ENCODE data around the gene PRKN.

The PRKN gene

GRCh38 chr6:162220876-162221275, 506.7 kb downstream of the PRKN start:
- no peak for DNase-seq

- no peak for DNase-seq
Observed at GRCh38 chr6:162219266-162219665, 508.3 kb downstream of the PRKN start.

GRCh38 chr6:162217811-162218493, 509.6 kb downstream of the PRKN start:
- DNase-seq = no peak

DNA sequence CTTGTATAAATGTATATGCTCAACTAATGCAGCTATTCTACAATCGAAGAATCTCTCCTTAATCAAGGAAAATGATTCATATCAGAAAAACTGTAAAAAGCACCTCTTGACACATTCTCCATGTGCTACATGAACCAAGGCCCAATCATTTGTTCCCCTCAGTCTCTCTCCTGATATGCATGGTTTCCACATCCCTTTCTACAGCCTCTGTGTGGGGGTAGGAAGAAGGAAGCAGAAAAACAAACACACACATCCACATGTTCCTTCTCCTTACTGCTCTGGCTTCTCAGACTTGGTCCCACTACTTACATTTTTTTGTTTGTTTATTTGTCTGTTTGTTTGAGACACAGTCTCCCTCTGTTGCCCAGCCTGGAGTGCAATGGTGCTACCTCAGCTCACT, 510.5 kb downstream of the PRKN start:
- no peak for DNase-seq

DNA sequence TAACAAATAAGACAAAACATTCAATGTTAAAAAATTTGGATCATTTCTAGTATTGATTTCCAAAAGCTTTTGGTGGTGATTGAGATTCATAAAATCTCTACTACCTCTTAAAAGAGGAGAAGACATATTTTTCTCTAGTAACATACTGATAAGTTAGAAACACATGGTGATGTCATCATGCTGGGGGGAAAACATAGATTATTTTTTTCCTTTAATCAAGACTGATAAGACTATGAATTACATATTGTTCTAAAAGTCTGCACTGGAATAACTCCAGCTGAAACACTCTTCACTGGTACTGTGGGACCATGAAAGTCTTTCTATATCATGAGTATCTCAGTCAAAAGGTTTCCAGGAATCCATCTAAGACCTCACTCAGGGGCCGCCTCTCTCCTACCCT, 515.8 kb downstream of the PRKN start:
- no peak for DNase-seq

GRCh38 chr6:162211022-162211421, 516.5 kb downstream of the PRKN start:
- DNase-seq = no peak

DNA sequence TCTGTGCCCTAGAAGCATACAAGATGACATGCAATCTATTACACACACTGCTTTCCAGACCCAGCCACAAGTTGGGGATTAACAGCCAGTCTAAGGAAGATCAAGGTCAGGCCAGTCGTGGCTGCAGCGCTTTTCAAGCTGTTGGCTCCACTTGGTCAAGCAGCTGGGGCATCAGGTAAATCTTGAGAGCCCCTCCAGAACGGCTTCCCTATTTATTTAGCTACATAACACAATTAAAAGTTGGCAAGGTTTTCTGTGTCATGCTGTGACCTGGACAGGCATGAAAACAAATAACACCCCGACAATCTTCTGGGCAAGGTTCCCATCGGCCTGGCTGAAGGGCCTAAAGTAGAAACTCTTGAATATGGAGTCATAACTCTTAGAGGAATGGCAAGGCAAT, 524.3 kb downstream of the PRKN start:
- no peak for DNase-seq

- DNase-seq = no peak
Observed at GRCh38 chr6:162200945-162201690, 526.4 kb downstream of the PRKN start.

DNA sequence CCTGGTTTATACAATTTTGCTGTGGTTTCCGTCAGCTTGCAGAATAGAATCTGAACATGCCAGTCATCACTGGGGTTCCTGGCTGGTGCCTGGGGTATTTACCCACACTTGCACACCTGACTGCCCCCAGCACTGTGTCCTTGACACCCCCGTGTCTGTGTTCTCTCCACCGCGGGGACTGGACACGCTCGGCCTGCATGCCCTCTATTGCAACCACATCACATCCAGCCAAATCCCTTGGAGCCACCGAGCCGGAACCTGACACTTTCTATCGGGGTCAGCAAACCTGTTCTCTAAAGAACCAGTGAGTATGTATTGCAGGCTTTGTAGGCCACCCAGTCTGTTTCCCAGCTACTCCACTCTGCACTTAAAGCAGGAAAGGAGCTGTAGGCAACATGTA, 527.5 kb downstream of the PRKN start:
- DNase-seq = no peak

GRCh38 chr6:162198925-162199324, 528.6 kb downstream of the PRKN start:
- DNase-seq = no peak

- no peak for DNase-seq
Observed at GRCh38 chr6:162198076-162198475, 529.5 kb downstream of the PRKN start.

DNA sequence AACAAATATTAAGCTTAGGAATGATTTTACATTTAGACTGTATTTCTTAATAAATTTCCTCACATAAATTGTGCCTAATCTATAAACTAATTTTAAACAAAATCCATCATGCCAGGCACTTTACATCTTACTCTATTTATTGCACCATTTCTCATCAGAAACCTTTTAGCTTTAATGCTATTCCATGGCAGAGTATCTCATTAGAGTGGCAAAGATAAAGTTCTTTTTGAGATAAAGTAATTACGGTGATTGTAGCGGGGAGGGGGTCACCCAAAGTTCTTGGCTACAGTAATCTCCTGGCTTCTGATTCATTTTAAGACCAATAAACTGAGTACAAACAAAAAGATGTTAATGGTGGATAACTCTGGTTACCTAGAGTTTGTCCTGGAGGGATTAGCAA, 532.1 kb downstream of the PRKN start:
- no peak for DNase-seq

DNA sequence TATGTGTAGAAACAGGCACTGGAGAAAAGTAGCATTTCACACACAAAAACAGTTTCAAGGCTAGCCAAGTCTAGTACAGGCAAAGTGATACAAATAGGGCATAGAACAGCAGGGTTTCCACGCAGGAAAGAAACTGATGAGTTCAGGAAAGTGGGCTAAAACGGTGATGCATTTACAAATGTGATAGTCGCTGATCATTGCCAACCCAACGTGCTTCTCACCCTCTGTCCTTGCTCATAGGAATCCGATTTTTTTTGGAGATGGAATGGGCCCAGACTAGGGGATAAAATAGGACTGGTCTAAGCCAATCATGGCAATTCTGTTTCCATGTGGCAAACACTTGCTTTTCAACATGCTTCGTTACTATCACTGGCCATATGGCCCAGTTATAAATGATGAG, 536.6 kb downstream of the PRKN start:
- no peak for DNase-seq

DNA sequence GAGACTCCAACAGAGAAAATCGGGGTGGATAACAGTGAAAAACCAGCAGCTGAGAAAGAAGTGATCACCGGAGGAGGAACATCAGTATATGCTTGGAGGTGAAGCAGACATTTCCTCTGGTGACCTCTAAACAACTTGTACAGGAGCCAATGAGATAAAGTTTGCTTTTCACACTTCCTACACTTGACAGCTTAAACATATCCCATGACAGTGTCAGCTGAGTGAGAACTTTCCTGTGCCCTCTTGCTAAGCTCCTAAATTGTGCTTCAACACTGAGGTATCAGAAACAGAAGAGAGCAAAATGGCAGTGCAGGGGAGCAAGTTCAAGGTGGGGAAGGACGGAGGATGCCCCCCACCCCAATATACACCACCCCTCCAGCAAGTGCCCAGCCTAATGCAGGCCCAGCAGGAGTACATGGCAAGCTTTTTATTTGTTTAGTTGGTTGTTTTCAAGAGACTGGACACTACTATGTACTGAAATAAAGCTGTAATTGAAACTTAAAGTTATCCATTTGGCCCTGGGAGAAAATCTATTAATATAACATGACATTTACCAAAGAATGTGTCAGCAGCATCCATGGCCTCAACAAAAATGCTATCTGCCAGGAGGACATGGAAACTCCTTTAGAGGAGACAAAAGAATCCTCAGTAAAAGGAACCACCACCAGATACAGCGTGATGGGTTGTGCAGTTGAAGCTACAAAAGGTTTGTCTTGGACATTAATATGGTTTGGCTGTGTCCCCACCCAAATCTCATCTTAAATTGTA, 540.2 kb downstream of the PRKN start:
- no peak for DNase-seq

DNA sequence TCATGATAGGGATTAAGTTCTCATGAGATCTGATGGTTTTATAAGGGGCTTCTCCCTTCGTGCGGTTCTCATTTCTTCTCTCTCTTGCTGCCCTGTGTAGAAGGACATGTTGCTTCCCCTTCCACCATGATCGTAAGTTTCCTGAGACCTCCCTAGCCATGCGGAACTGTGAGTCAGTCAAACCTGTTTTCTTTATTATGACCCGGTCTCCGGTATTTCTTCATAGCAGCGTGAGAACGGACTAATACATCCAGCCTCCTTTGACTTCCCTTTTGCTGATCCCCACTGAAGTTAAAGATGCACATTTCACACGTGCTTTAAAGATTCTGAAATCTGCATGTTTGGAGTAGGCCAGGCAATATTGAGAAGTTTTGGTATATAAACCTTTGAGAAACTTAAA, 543.1 kb downstream of the PRKN start:
- peak; percentile 6 for DNase-seq

DNA sequence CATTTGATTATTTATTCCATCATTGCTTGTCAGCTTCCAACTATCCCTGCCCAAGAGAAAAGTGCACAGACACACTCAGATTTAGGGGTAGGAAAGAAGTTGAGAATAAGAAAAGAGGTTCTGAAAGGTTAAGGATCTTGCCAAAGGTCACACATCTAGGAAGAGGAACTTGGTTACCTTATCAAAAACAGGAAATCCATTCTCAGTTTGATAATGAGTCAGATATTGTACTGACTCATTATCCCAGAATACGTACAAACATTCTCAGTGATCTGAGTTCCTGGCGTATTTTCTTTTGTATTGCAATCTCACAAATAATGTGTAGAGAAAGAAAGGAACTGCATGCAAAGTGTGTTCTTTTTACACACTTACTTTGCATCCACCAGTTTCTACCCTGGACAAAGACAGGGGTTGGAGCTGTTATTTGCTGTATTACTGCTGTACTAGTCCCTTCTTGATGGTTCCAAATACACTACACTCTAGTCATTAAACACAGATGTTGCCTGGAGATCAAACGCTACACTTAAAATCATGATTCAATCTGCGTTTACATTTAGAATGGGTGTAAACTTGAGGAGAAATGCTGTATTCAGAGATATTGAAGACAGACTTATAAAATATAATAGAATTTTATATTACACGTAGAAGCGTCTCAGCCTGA, 545.7 kb downstream of the PRKN start:
- peak; percentile 6 for DNase-seq

DNA sequence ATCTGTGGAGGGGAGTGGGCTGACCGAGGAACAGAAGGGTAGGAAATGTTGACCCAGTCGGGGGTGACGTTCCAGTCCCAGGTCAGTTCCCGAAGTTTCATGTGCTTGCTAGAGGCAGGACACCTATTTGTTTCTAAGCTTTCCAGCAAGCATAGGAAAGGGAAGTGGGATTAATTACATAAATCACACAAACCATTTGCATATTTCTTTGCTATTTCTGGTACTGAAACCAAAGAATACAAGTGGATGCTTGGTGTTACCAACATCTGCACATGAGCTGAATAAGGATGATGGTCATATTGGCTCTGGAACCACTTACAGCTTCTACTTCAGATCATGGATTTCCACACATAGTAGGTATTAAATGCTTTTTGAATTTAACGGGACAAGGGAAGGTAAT, 546.5 kb downstream of the PRKN start:
- peak; percentile 2 for DNase-seq

- no peak for DNase-seq
Observed at GRCh38 chr6:162179196-162179951, 548.2 kb downstream of the PRKN start.

DNA sequence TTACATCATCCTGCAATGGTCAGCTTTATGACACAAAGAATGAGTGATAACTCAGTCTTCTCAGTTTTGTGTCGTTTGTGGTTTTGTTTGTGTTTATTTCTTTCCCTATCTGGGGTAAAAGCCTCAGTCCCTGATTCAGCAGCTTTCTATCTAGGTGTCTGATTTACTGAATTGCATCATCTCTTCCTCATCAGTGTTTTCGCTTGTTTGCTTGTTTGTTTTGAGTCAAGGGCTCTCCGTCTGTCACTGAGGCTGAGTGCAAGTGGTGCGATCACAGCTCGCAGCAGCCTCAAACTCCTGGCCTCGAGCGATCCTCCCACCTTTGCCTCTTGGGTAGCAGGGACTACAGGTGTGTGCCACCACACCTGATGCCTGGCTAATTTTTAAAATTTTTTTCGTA, 548.9 kb downstream of the PRKN start:
- no peak for DNase-seq

- DNase-seq = no peak
Observed at GRCh38 chr6:162178266-162178665, 549.3 kb downstream of the PRKN start.

- DNase-seq = no peak
Observed at GRCh38 chr6:162177746-162178145, 549.8 kb downstream of the PRKN start.

DNA sequence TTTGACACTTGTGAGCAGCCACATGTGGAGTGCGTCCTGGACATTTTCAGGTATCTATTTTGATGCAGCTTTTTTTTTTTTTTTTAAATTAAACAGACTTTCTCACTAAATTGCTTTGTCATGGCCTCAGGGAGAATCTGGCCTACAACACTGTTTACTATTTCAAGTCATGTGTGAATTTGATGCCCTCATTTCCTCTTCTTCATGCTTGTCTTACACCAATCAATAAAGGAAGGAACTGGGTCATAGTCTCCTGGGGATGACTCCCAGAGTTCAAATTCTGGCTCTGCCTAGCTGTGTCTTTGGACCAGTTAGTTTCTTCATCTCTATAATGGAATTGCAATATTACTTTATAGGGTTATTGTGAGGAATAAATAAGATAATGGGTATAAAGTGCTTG, 554.1 kb downstream of the PRKN start:
- DNase-seq = no peak

- no peak for DNase-seq
Observed at GRCh38 chr6:162165479-162165878, 562.1 kb downstream of the PRKN start.

All from CD4-positive, alpha-beta T cell treated with Interleukin-4 for 4 hours (primary cell).